Activated CD4-positive, alpha-beta T cell treated with anti-CD3 and anti-CD28 coated beads for 36 hours (primary cell): Measurements from ENCODE around the gene PEX16. TPM values are rescaled to one million over a fixed set of nuclear protein-coding genes. Genes with fewer than 3 reads are reported as not detected.
A peak's percentile ranks its signal among the peaks of the same experiment; 100 is the strongest.

Source experiments
- ATAC-seq: fragments of 200-7000 bp; cut with Tn5 transposase; one replicate; pipeline ENCODE4 v1.10.0; 2021; ENCODE audit warnings: mild to moderate bottlenecking, moderate library complexity
- CTCF ChIA-PET: fragments of 350-600 bp; sonication (Branson Sonifier 250); formaldehyde crosslinking; loops from one replicate; lab custom pipeline; 2021; ENCODE audit warnings: antibody characterized with exemption; lab: Charles Lee
- POLR2A ChIA-PET: fragments of 350-600 bp; sonication (Branson Sonifier 250); formaldehyde crosslinking; loops from one replicate; lab custom pipeline; 2021; ENCODE audit warnings: antibody characterized with exemption, inconsistent platforms; lab: Charles Lee
- DNase-seq: peaks from one replicate; pipeline ENCODE4 v3.0.0-alpha.2; 2020
- H3K27ac Mint-ChIP-seq: one replicate; pipeline ENCODE4 v1.8.0; 2021; ENCODE audit warnings: mixed read lengths
- H3K27me3 Mint-ChIP-seq: one replicate; pipeline ENCODE4 v1.8.0; 2021; ENCODE audit warnings: mixed read lengths
- H3K36me3 Mint-ChIP-seq: one replicate; pipeline ENCODE4 v1.8.0; 2021; ENCODE audit warnings: low read depth, mixed read lengths
- H3K4me1 Mint-ChIP-seq: one replicate; pipeline ENCODE4 v1.8.0; 2021; ENCODE audit warnings: mixed read lengths
- H3K4me3 Mint-ChIP-seq: one replicate; pipeline ENCODE4 v1.8.0; 2021; ENCODE audit warnings: mild to moderate bottlenecking, moderate library complexity, mixed read lengths
- H3K9me3 Mint-ChIP-seq: one replicate; pipeline ENCODE4 v1.8.0; 2021; ENCODE audit warnings: low read depth, mixed read lengths
- intact Hi-C, 2 experiments: fragments of 100-400 bp; cut with DNase I in 1 of 2; cut with micrococcal nuclease in 1 of 2; formaldehyde crosslinking; loops; one replicate each; pipeline versions ENCODE4 v1.14.2 to v1.15.1; 2022 to 2024; cut with DNase I, micrococcal nuclease
- total RNA-seq, 2 experiments: library from RNA; stranded (reverse); gene quantifications; one replicate each; pipeline ENCODE4 v1.2.3, GENCODE V29; 2021

The PEX16 gene
- total RNA-seq, 2 experiments from 2014 or later = 28.1 to 33.4 TPM

DNA sequence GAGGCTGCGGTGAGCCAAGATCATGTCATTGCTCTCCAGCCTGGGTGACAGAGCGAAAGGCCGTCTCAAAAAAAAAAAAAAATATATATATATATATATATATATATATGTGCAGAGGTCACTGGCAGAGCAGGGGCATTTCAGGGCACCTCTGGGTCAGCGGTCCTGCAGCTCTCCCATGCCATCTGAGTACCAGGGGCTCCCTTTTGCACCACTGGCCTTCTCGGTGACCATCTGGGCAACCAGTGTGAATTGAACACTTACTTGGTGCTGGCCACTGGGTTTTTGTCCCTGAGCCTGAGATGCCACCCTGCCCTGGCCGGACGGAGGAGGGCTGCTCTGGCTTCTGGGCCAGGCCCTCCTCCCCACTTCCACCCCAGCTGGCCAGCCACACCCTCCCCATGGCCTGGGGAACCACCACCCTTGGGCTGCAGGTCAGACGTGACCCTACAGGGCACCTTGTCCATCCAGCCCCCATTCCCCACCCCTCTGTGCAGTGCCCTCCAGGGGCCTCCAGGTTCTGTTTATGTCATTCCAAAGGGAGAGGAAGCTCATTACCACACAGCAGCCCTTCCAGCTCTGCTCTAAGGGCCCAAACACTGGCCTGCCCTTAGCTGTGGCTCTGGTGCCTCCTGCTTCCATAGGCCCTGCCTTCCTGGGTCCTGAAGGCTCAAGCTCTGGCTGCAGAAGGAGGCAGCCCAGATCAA lies 22.0 kb downstream of the PEX16 start:
- DNase-seq = no peak
- Mint-ChIP-seq H3K9me3 (no peaks in the 10 kb centered on the region), H3K4me3 (no peak overlapping the region), H3K27ac (no peak overlapping the region), H3K36me3 (no peaks in the 10 kb centered on the region), H3K27me3 (peaks cover 28% of the 10 kb centered on the region), H3K4me1 (peaks cover 2% of the 10 kb centered on the region)
- intact Hi-C loops = loop anchor here in 1 of 2 experiments (5.0 kb wide), 1 partner anchor 48 kb away; the partner anchor contains the start of gene CRY2
- ChIA-PET POLR2A (interaction anchor here (0.6 kb wide), 1 partner anchor 32 kb away, joined by 3 read pairs; no protein-coding TSS in a partner anchor), CTCF (no interaction called here)
- no peak for ATAC-seq

DNA sequence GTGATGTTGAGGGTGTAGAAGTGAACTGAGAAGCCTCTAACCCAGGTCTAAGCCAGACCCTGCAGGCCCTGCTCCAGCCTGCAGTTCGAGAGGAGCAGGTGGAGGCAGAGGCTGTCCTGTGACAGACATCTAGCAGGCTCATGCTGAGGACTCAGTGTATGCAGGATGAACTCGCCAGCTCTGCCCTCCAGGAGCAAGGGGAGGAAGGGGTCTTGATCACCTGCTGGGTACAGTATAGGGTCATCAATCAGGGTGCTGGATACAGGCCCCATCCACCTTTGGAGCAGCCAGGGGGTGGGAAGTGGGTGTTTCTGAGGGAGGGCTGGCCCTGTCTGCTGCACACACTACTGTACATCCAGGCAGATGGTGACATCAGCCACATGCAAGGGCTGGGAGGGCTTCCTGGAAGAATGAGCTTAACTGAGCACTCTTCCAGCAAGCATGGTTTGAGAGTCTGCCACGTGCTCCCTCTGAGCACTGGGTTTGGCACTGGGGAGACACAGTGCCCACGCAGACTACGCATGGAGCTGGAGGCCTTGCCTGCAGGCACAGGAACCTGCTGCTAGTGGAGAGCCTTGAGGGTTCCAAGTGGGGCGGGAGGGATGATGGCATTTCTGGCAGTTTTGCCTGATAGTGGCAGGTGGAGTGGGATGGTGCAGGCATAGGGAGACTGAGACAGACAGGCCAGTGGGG lies 23.0 kb downstream of the PEX16 start:
- no peak for ATAC-seq
- ChIA-PET CTCF (no interaction called here), POLR2A (interaction anchor here (0.6 kb wide), 1 partner anchor 31 kb away, joined by 3 read pairs; no protein-coding TSS in a partner anchor)
- intact Hi-C loops = loop anchor here in 1 of 2 experiments (5.0 kb wide), 1 partner anchor 47 kb away; the partner anchor contains the start of gene CRY2
- H3K4me3 Mint-ChIP-seq = no peak overlapping the region
- H3K27me3 Mint-ChIP-seq = peaks cover 24% of the 10 kb centered on the region
- no peaks in the 10 kb centered on the region for H3K9me3 Mint-ChIP-seq
- DNase-seq = no peak
- no peaks in the 10 kb centered on the region for H3K36me3 Mint-ChIP-seq
- peaks cover 2% of the 10 kb centered on the region for H3K4me1 Mint-ChIP-seq
- H3K27ac Mint-ChIP-seq = no peak overlapping the region

DNA sequence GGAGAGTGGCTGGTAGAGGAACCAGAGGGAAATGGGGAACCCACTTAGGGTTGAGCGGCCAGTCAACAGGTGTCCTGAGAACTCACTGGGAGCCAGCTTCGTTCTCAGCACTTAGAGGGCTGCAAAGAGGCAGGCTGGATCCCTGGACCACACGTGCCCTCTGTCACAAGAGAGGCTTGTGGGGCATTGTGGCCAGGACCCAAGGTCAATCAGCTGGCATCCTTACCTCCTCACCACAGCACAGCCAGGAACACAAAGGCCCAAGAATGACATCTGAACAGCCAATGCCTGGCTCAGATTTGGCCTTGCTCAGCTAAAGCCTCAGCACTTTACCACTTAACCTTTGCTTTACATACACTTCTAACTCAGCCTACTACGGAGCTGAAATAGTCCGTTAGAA lies 24.8 kb downstream of the PEX16 start:
- ATAC-seq = no peak
- POLR2A ChIA-PET = interaction anchor here (0.5 kb wide), 1 partner anchor 77 kb away, joined by 4 read pairs; no protein-coding TSS in a partner anchor
- Mint-ChIP-seq H3K9me3 (no peaks in the 10 kb centered on the region), H3K27me3 (peaks cover 19% of the 10 kb centered on the region), H3K4me3 (no peak overlapping the region), H3K36me3 (no peaks in the 10 kb centered on the region), H3K4me1 (no peaks in the 10 kb centered on the region), H3K27ac (no peak overlapping the region)
- no peak for DNase-seq
- CTCF ChIA-PET = no interaction called here
- intact Hi-C loops = no loop called here

DNA sequence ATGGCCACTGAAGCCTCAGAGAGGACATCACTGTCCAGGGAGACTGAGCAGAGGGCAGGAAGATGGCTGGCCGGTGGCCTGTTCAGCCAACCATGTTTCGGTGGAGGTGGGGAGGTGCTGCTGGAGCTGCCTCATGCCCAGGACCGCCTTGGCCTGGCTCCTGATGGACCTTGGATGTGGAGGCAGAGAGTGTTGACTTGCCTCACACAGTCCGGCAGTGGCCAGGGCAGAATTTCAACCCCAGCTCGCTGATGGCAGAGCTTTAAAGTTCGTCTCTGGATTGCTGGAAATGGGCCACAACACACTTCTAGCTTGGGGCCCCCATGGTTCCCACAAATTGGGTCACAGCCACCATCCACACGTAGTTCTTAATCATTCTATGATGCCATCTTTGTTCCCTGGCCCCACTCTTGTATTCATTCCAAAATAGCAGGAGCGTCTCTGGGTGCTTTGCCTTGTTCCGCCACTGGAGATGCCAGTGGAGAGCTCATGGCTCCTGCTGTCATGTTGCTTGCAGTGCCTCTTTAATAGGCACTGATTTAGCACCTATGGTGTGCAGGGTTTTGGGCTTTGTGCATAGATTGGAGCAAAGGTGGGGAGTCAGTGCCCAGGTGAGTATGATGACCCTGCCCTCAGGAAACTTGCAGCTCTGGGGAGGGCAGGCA lies 26.7 kb downstream of the PEX16 start:
- Mint-ChIP-seq H3K4me3 (no peak overlapping the region), H3K9me3 (no peaks in the 10 kb centered on the region), H3K27ac (no peak overlapping the region), H3K27me3 (peaks cover 11% of the 10 kb centered on the region), H3K4me1 (no peaks in the 10 kb centered on the region), H3K36me3 (no peaks in the 10 kb centered on the region)
- ATAC-seq = no peak
- ChIA-PET CTCF (interaction anchor here (0.6 kb wide), 2 partner anchors 74 to 145 kb away, joined by 3 to 4 read pairs; no protein-coding TSS in a partner anchor), POLR2A (interaction anchor here (0.6 kb wide), 1 partner anchor 220 kb away, joined by 3 read pairs; no protein-coding TSS in a partner anchor)
- DNase-seq = no peak
- intact Hi-C loops = no loop called here

DNA sequence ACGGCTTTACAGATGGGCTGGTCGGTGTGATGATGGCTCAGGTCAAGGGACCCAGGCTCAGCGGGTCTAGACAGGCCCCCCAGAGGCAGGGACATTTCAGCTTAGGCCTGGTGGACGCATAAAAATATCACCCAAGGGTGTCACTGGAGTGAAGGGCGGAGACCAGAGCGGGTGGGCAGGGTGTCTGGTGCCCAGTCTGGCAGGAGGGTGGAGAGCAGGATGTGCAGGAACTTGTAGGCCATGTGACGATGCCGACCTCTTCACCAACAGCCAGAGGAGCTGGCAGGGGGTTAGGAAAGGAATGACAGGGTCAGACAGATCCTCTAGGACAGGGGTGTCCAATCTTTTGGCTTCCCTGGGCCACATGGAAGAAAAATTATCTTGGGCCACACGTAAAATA lies 27.7 kb downstream of the PEX16 start:
- H3K36me3 Mint-ChIP-seq = no peaks in the 10 kb centered on the region
- CTCF ChIA-PET = no interaction called here

DNA sequence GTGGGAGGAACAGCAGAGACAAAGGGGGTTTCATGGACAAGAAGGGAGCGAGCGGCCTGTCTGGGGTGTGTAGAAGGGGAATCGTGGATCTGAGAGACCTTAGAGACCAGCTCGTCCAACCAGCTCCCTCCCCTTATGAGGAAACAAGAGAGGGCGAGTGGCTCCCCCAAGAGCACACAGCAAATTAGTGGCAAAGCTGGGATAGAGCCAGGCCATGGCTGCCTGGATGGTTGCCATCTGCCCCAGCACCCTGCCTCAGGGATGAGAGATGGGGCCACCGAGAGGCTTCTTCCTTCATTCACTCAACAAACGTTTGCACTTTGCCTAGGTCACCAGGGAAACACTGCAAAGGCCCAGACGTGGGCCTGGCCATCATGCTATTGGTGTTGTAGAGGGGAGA lies 28.1 kb downstream of the PEX16 start:
- no peak for DNase-seq
- no peak overlapping the region for H3K4me3 Mint-ChIP-seq
- peaks cover 7% of the 10 kb centered on the region for H3K4me1 Mint-ChIP-seq
- ChIA-PET POLR2A (no interaction called here), CTCF (no interaction called here)
- no peak for ATAC-seq
- H3K27ac Mint-ChIP-seq = no peak overlapping the region
- intact Hi-C loops = no loop called here
- no peaks in the 10 kb centered on the region for H3K36me3 Mint-ChIP-seq
- no peaks in the 10 kb centered on the region for H3K9me3 Mint-ChIP-seq
- peaks cover 6% of the 10 kb centered on the region for H3K27me3 Mint-ChIP-seq

More for the DNA sequence above, 27.7 kb downstream of the PEX16 start:
- POLR2A ChIA-PET = no interaction called here
- DNase-seq (no peak), ATAC-seq (no peak)
- H3K4me1 Mint-ChIP-seq = peaks cover 3% of the 10 kb centered on the region
- intact Hi-C loops = no loop called here
- no peaks in the 10 kb centered on the region for H3K9me3 Mint-ChIP-seq
- H3K27me3 Mint-ChIP-seq = peaks cover 9% of the 10 kb centered on the region
- H3K4me3 Mint-ChIP-seq = no peak overlapping the region
- H3K27ac Mint-ChIP-seq = no peak overlapping the region

DNA sequence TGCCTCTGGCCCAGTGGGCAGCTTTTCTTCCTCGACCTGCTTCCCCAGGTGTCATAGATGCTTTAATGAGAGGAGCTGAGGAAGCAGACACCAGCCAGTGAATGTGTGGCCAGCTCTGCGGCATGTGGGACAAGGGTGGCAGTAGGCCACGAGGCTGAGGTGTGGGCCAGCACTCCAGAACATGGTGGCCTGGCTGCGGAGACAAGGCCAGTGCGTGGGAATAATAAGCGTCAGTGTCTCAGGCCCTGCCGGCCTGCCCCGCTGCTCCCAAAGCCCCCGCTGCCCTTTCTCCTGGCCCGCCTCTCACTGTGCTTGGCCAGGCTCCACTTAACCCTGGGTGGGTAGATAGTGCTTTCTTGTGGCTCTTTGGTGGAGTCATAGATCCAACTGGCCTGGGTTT lies 30.1 kb downstream of the PEX16 start:
- H3K27ac Mint-ChIP-seq = no peak overlapping the region
- DNase-seq = no peak
- H3K36me3 Mint-ChIP-seq = peaks cover 4% of the 10 kb centered on the region
- H3K27me3 Mint-ChIP-seq = peaks cover 3% of the 10 kb centered on the region
- H3K4me1 Mint-ChIP-seq = peaks cover 8% of the 10 kb centered on the region
- ATAC-seq = no peak
- no peaks in the 10 kb centered on the region for H3K9me3 Mint-ChIP-seq
- CTCF ChIA-PET = interaction anchor here (0.6 to 1.1 kb wide), 2 partner anchors 68 to 149 kb away, joined by 3 read pairs; no protein-coding TSS in a partner anchor
- POLR2A ChIA-PET = no interaction called here
- intact Hi-C loops = no loop called here
- no peak overlapping the region for H3K4me3 Mint-ChIP-seq

DNA sequence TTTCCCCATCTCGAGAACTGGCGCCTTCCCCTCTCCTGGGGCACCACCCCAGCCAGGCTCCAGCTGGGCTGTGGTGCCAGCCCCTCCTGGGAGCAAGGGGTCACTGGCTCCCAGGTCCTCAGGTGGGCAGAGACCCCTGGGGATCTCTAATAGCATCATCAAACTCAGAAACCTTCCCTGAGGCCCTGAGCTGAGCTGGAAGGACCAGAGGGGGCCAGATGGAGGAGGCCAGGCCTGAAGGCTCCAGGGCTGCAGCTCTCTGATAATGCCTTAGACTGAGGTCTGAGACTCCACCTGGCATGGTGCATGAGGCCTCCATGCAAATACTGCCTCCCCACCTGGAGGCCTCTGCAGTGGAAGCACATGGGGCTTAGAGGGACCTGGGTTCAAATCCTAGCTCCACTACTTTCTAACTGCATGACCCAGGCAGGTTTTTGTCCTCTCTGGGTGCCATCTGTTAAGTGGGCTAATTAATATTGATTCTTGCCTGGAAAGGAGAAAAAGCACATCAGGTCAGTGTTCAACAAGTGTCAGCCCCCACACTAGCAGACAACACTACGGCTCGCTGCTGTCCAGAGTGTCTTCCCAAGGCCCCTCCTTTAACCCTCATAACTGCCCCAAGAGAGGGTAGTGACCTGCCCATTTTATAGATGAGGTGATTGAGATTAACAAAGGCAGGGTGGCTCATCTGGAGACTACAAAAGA lies 30.7 kb downstream of the PEX16 start:
- no peak overlapping the region for H3K4me3 Mint-ChIP-seq
- POLR2A ChIA-PET = no interaction called here

DNA sequence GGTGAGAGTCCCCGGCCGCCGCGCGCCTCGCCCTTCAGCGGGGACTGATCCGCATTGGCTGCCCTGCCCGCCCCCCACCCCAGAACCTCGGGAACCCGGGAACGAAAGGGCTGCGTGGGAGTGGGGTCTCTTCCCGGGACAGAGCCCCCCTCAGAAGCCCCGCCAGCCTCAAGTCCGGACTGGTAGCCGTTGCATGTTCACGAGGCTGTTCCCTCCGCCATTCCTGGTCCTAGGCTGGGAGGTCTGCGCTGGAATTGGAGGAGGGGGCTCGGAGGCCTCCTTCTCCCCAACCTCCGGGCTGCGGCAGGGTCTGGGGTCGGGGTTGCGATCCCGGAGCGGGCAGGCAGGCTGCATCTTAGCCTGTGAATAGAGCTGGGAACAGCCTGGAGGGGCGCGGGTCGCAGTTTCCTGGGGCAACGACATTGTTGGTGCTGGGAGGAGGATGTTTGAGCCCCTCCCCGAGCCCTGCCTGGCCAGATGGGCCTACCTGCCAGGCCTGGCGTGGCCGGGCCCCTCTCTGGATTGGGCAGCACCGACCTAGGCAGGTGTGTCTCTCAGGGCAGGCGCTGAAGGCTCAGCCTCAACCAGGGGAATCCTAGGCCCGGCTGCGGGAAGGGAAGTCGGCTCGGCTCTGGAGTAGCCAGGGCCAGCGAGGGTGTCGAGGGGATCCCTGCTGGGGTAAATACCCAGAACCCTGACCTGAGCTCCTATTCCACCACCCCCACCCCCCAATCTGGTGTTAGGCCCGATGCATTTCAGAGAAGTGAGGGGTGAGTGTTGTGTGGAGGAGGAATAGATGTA lies 31.6 kb downstream of the PEX16 start:
- CTCF ChIA-PET = interaction anchor here (0.6 to 1.1 kb wide), 2 partner anchors 14 to 70 kb away, joined by 3 read pairs; no protein-coding TSS in a partner anchor
- DNase-seq = no peak
- no peak overlapping the region for H3K27ac Mint-ChIP-seq

More for the DNA sequence above, 30.7 kb downstream of the PEX16 start:
- H3K4me1 Mint-ChIP-seq = peaks cover 8% of the 10 kb centered on the region
- CTCF ChIA-PET = interaction anchor here (0.6 to 1.1 kb wide), 2 partner anchors 15 to 69 kb away, joined by 3 read pairs; no protein-coding TSS in a partner anchor
- no peak overlapping the region for H3K27ac Mint-ChIP-seq
- H3K27me3 Mint-ChIP-seq = peaks cover 3% of the 10 kb centered on the region
- no peak for DNase-seq
- H3K36me3 Mint-ChIP-seq = peaks cover 8% of the 10 kb centered on the region
- intact Hi-C loops = no loop called here
- ATAC-seq = no peak
- no peaks in the 10 kb centered on the region for H3K9me3 Mint-ChIP-seq

DNA sequence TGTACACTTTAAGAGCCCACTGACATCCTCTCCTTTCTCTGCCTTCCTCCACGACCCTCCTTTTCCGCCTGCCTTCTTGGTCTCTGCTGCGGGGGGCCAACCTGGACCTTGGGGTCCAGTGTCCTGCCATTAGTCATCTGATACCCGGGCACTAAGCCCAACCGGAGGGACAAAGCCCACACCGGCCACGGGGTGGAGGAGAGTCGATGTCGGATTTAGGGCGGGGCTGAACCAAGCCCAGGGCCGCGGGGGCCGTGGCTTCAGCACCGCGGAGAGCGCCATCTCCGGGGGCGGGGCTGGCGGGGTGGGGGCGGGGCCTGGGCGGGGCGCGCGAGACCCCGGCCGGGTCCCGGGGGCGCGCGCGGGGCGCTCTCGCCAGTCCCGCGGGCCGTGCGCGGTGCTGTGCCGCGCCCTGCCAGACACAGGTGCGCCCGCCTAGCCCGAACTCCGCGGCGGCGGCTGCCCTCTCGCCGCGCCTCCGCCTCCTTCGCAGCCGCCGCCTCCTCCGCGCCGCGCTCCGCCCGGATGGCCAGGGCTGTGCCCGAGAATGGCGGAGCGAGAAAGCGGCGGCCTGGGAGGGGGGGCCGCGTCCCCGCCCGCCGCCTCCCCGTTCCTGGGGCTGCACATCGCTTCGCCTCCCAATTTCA lies 32.3 kb downstream of the PEX16 start, which contains the start of gene MAPK8IP1:
TSS of gene MAPK8IP1 (plus strand) at position 378 of the 647 bp plus-strand sequence. CDS start at position 548, 170 bp downstream.
- H3K27ac Mint-ChIP-seq = no peak within 1 kb of the TSS
- peaks cover 3% of the 10 kb centered on the region for H3K27me3 Mint-ChIP-seq
- H3K9me3 Mint-ChIP-seq = no peaks in the 10 kb centered on the region
- ChIA-PET POLR2A (no interaction called here), CTCF (no interaction called here)
- ATAC-seq = peak; percentile 89
- peaks cover 14% of the 10 kb centered on the region for H3K36me3 Mint-ChIP-seq
- H3K4me3 Mint-ChIP-seq = peak within 1 kb of the TSS; percentile 66
- intact Hi-C loops = loop anchor here in 1 of 2 experiments (1.0 kb wide), 4 partner anchors 14 to 80 kb away; partner anchors contain the start of genes CRY2 and SLC35C1
- peaks cover 8% of the 10 kb centered on the region for H3K4me1 Mint-ChIP-seq
- peak; percentile 68 for DNase-seq

More for the DNA sequence above, 31.6 kb downstream of the PEX16 start:
- no peak overlapping the region for H3K4me3 Mint-ChIP-seq
- peaks cover 8% of the 10 kb centered on the region for H3K4me1 Mint-ChIP-seq
- peaks cover 3% of the 10 kb centered on the region for H3K27me3 Mint-ChIP-seq
- H3K36me3 Mint-ChIP-seq = peaks cover 8% of the 10 kb centered on the region
- H3K9me3 Mint-ChIP-seq = no peaks in the 10 kb centered on the region
- POLR2A ChIA-PET = no interaction called here
- intact Hi-C loops = loop anchor here in 1 of 2 experiments (1.0 kb wide), 4 partner anchors 13 to 81 kb away; partner anchors contain the start of genes CRY2 and SLC35C1
- ATAC-seq = no peak
